Ovary (tissue), 3 donors: ENCODE results near the gene STX8.

ENCODE experiments used
- CTCF ChIP-seq, 3 donors: fragments of 450-650 bp in 2 of 3; fragments of 200-600 bp in 1 of 3; IDR thresholded peaks; one replicate each; pipeline versions ENCODE4 v1.5.1 to v1.8.0; 2016 to 2022; ENCODE audit warnings: antibody characterized with exemption in 3 of 3, mild to moderate bottlenecking in 1 of 3
- EP300 ChIP-seq: sonication (generic); formaldehyde crosslinking; IDR thresholded peaks from one replicate; pipeline ENCODE4 v1.6.1; 2017; ENCODE audit warnings: antibody characterized with exemption
- donor health status: DM: no; HTN: no; CAD: no.

GRCh38 chr17:9227819-9228407 is 347.7 kb downstream of the STX8 start:
- TF ChIP-seq CTCF (IDR thresholded peaks at IDR 0.05) (no peak), EP300 (no peak)
